Upper lobe of left lung (tissue), 6 donors: ENCODE data around the gene ZNF23. TPM values are rescaled to one million over a fixed set of nuclear protein-coding genes. Genes with fewer than 3 reads are reported as not detected.

Source experiments
- ATAC-seq, 2 donors: fragments of 200-7000 bp; cut with Tn5 transposase; one replicate each; pipeline ENCODE4 v1.9.1; 2022; ENCODE audit warnings: mild to moderate bottlenecking in 2 of 2, moderate library complexity in 2 of 2; ENCODE audit not compliant: low FRiP score in 2 of 2
- DNase-seq, 2 donors: peaks; one replicate each; pipeline ENCODE4 v3.0.0-alpha.2; 2019 to 2020
- H3K27ac ChIP-seq, 4 donors: fragments of 200-600 bp; sonication (generic); one replicate each; pipeline ENCODE4 v1.5.1; 2016 to 2019
- H3K27me3 ChIP-seq, 4 donors: fragments of 200-600 bp; sonication (generic); one replicate each; pipeline ENCODE4 v1.5.1; 2017 to 2019
- H3K36me3 ChIP-seq, 4 donors: fragments of 200-600 bp; sonication (generic); one replicate each; pipeline ENCODE4 v1.5.1; 2016 to 2019
- H3K4me1 ChIP-seq, 4 donors: fragments of 200-600 bp; sonication (generic); one replicate each; pipeline ENCODE4 v1.5.1; 2018 to 2019
- H3K4me3 ChIP-seq, 4 donors: fragments of 200-600 bp; sonication (generic); one replicate each; pipeline ENCODE4 v1.5.1; 2017 to 2019; ENCODE audit warnings: mild to moderate bottlenecking in 2 of 4, moderate library complexity in 1 of 4
- H3K9me3 ChIP-seq, 4 donors: fragments of 200-600 bp; sonication (generic); one replicate each; pipeline ENCODE4 v1.5.1; 2018 to 2019
- CTCF ChIP-seq, 6 experiments: fragments of 450-650 bp in 4 of 6; fragments of 200-600 bp in 2 of 6; sonication (generic) in 2 of 6; IDR thresholded peaks; one replicate each; pipeline ENCODE4 v1.5.1; 2016 to 2019; ENCODE audit warnings: antibody characterized with exemption in 6 of 6
- EP300 ChIP-seq, 4 donors: sonication (generic); formaldehyde crosslinking; IDR thresholded peaks; one replicate each; pipeline ENCODE4 v1.5.1; 2017; ENCODE audit warnings: antibody characterized with exemption in 4 of 4, control low read depth in 2 of 4
- POLR2A ChIP-seq, 4 donors: fragments of 450-650 bp; IDR thresholded peaks; one replicate each; pipeline ENCODE4 v1.5.1; 2016 to 2017; ENCODE audit warnings: antibody characterized with exemption in 4 of 4, mild to moderate bottlenecking in 2 of 4
- POLR2AphosphoS5 ChIP-seq, 2 donors: sonication (generic); formaldehyde crosslinking; IDR thresholded peaks; one replicate each; pipeline ENCODE4 v1.5.1; 2017; ENCODE audit warnings: antibody characterized with exemption in 2 of 2
- WGBS, 2 donors: methylation state at CpG; one replicate each; pipeline ENCODE4 v1.1.5; 2017 to 2018; 5-methylcytosine and 5-hydroxymethylcytosine counted together
- total RNA-seq, 6 donors: library from RNA; depleted of rRNA in 4 of 6; stranded (reverse); fragments of >200 nt in 4 of 6; gene quantifications; one replicate each; pipeline versions ENCODE4 v1.1.0 to v1.2.1, GENCODE V29; 2016 to 2021
- donor health status: DM: no; HTN: no; CAD: no; lungs with moderate emphysema.
- donor health status: DM: no; HTN: yes; CAD: no; lungs with severe emphysema.

Gene ZNF23
- total RNA-seq, 6 donors from 2014 or later = 7.1 to 28.3 (median 12.5) TPM

GRCh38 chr16:71414038-71414437, 48.0 kb downstream of the ZNF23 start:
- H3K4me3 ChIP-seq = no peak overlapping the region
- TF ChIP-seq POLR2AphosphoS5 (IDR thresholded peaks at IDR 0.05) = no peak
- TF ChIP-seq CTCF (IDR thresholded peaks at IDR 0.05) = no peak
- TF ChIP-seq EP300 (IDR thresholded peaks at IDR 0.05) = no peak
- ATAC-seq = no peak
- 89 to 91% methylated on average over 4 to 5 of the region's 5 CpGs for WGBS, 2 donors
- H3K27ac ChIP-seq = no peak overlapping the region
- H3K4me1 ChIP-seq = peaks cover 0 to 10% (median 2%) of the 10 kb centered on the region in 4 donors
- no peak for DNase-seq
- peaks cover 0 to 4% (median 0%) of the 10 kb centered on the region in 4 donors for H3K27me3 ChIP-seq
- no peaks in the 10 kb centered on the region for H3K36me3 ChIP-seq
- H3K9me3 ChIP-seq = peaks cover 0 to 3% (median 0%) of the 10 kb centered on the region in 4 donors

GRCh38 chr16:71413341-71413740, 48.7 kb downstream of the ZNF23 start:
- Histone ChIP-seq H3K27me3 (peaks cover 0 to 4% (median 0%) of the 10 kb centered on the region in 4 donors), H3K9me3 (peaks cover 0 to 3% (median 0%) of the 10 kb centered on the region in 4 donors), H3K4me3 (no peak overlapping the region), H3K27ac (no peak overlapping the region), H3K4me1 (peaks cover 0 to 10% (median 2%) of the 10 kb centered on the region in 4 donors), H3K36me3 (no peaks in the 10 kb centered on the region)
- ATAC-seq (no peak), DNase-seq (no peak)
- TF ChIP-seq POLR2A (IDR thresholded peaks at IDR 0.05) = no peak
- no peak for TF ChIP-seq EP300 (IDR thresholded peaks at IDR 0.05)
- TF ChIP-seq POLR2AphosphoS5 (IDR thresholded peaks at IDR 0.05) = no peak
- no peak for TF ChIP-seq CTCF (IDR thresholded peaks at IDR 0.05)
- WGBS, 2 donors = 76% methylated on average over 4 of the region's 4 CpGs

DNA sequence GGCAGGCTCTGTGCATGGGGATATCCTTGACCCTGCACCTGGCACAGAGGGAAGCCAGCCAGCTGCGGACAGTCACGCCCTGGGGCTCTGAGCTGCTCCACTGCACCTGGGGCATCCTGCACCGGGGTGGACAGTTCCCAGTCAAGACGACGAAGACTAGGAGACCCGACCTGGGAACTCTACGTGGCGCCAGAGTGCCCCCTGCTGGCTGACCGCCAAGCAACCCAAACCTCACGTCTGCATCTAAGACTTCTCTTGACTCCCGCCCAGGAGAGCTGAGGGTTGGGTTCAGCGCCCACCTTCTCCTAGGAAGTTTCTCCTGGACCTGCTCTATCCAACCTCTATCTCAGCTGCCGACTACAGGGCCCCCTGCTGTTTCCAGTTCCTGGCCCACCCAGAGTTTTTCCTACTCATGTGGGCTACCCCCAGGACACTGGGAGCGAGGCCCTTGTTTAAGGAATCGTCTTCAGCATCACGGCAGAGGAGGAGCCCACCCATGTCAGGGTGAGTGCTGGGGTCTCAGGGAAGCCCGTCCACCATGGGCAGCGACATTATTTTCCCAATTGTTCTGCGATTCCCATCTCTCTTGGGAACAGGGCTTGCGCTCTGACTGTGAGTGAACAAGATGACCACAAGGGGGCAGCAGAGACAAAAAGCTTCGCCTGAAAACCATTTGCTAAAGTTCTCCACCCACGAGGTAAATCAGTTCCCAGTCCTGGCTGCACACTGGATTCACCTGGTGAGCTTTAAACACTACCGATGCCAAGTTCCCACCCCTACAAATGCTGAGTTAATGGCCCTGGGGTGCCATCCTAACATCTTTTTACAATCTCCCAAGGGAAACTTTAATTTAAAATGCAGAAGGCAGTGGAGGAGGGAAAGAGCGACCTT, 49.5 kb downstream of the ZNF23 start:
- TF ChIP-seq CTCF (IDR thresholded peaks at IDR 0.05) = peak; percentile 79 to 88 (median 84)
- no peak for TF ChIP-seq EP300 (IDR thresholded peaks at IDR 0.05)
- TF ChIP-seq POLR2AphosphoS5 (IDR thresholded peaks at IDR 0.05) = no peak
- no peak for TF ChIP-seq POLR2A (IDR thresholded peaks at IDR 0.05)
- 7 to 8% methylated on average over 16 to 22 of the region's 24 CpGs for WGBS, 2 donors

GRCh38 chr16:71410146-71410545, 51.9 kb downstream of the ZNF23 start:
- ATAC-seq = no peak
- TF ChIP-seq CTCF (IDR thresholded peaks at IDR 0.05) (no peak), POLR2A (IDR thresholded peaks at IDR 0.05) (no peak), EP300 (IDR thresholded peaks at IDR 0.05) (no peak), POLR2AphosphoS5 (IDR thresholded peaks at IDR 0.05) (no peak)
- Histone ChIP-seq H3K4me3 (no peak overlapping the region), H3K9me3 (no peaks in the 10 kb centered on the region), H3K27me3 (peaks cover 0 to 4% (median 0%) of the 10 kb centered on the region in 4 donors), H3K36me3 (no peaks in the 10 kb centered on the region), H3K27ac (no peak overlapping the region), H3K4me1 (peaks cover 0 to 10% (median 2%) of the 10 kb centered on the region in 4 donors)
- DNase-seq = no peak
- 72% methylated on average over 5 of the region's 5 CpGs; no CpG with 5 or more reads in 1 of the 2 donors for WGBS, 2 donors

More for the DNA sequence above, 49.5 kb downstream of the ZNF23 start:
- Histone ChIP-seq H3K4me3 (no peak overlapping the region), H3K9me3 (peaks cover 0 to 3% (median 0%) of the 10 kb centered on the region in 4 donors), H3K4me1 (peaks cover 0 to 10% (median 2%) of the 10 kb centered on the region in 4 donors), H3K36me3 (no peaks in the 10 kb centered on the region), H3K27ac (no peak overlapping the region), H3K27me3 (peaks cover 0 to 4% (median 0%) of the 10 kb centered on the region in 4 donors)
- ATAC-seq = peak; percentile 68 to 87
- DNase-seq = peak; percentile 49 to 83
